GM19438 (cell line): Measurements from ENCODE around the gene ZNF784.

Experiments
- ATAC-seq: cut with Tn5 transposase; IDR thresholded peaks from one replicate; pipeline ENCODE4 v1.9.1; 2021; ENCODE audit warnings: low read depth; ENCODE audit not compliant: unreplicated experiment

The ZNF784 gene

GRCh38 chr19:55622242-55622969 is 2.0 kb downstream of the ZNF784 start:
- ATAC-seq, result no peak

- ATAC-seq, result no peak
Observed at GRCh38 chr19:55621673-55622231, 2.6 kb downstream of the ZNF784 start.

- no peak for ATAC-seq
Observed at GRCh38 chr19:55621205-55621672, 3.1 kb downstream of the ZNF784 start.

GRCh38 chr19:55620410-55621204 is 3.8 kb downstream of the ZNF784 start:
- no peak for ATAC-seq

- no peak for ATAC-seq
Observed at GRCh38 chr19:55619286-55619685, 5.1 kb downstream of the ZNF784 start.

- ATAC-seq, result no peak
Observed at GRCh38 chr19:55618426-55618825, 5.9 kb downstream of the ZNF784 start.

- ATAC-seq, result no peak
Observed at GRCh38 chr19:55617426-55617825, 6.9 kb downstream of the ZNF784 start.

- ATAC-seq, result no peak
Observed at GRCh38 chr19:55616395-55616875, 7.9 kb downstream of the ZNF784 start.

DNA sequence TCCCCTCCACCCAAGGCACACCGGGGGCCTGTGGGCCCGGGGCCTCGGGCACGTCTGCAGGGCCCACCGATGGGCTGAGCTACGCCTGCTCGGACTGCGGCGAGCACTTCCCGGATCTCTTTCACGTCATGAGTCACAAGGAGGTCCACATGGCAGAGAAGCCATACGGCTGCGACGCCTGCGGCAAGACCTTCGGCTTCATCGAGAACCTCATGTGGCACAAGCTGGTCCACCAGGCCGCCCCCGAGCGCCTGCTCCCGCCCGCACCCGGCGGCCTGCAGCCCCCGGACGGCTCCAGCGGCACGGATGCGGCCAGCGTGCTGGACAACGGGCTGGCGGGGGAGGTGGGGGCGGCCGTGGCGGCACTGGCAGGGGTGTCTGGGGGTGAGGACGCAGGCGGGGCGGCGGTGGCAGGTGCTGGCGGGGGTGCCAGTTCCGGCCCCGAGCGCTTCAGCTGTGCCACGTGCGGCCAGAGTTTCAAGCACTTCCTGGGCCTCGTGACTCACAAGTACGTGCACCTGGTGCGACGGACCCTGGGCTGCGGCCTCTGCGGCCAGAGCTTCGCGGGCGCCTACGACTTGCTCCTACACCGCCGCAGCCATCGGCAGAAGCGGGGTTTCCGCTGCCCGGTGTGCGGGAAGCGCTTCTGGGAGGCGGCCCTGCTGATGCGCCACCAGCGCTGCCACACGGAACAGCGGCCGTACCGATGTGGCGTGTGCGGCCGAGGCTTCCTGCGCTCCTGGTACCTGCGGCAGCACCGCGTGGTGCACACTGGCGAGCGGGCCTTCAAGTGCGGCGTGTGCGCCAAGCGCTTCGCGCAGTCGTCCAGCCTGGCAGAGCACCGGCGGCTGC is 8.6 kb downstream of the ZNF784 start:
- ATAC-seq, result no peak

GRCh38 chr19:55614711-55615542 is 9.4 kb downstream of the ZNF784 start:
- ATAC-seq, result no peak

DNA sequence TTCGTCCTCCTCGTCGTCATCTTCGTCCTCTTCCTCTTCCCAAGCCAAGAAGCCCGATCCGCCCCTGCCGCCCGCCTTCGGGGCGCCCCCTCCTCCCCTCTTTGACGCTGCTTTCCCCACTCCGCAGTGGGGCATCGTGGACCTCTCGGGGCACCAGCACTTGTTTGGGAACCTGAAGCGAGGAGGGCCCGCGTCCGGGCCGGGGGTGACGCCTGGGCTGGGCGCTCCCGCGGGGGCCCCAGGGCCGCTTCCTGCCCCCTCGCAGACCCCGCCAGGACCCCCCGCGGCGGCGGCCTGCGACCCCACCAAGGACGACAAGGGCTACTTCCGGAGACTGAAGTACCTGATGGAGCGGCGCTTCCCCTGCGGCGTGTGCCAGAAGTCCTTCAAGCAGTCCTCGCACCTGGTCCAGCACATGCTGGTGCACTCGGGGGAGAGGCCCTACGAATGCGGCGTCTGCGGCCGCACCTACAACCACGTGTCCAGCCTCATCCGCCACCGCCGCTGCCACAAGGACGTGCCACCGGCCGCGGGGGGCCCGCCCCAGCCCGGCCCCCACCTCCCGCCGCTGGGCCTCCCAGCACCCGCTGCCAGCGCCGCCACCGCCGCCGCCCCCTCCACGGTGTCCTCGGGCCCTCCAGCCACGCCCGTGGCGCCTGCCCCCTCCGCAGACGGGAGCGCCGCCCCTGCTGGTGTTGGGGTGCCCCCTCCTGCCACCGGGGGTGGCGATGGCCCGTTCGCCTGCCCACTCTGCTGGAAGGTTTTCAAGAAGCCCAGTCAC is 10.2 kb downstream of the ZNF784 start:
- no peak for ATAC-seq

GRCh38 chr19:55613396-55613795 is 11.0 kb downstream of the ZNF784 start:
- ATAC-seq, result no peak

- ATAC-seq, result no peak
Observed at GRCh38 chr19:55611983-55612645, 12.3 kb downstream of the ZNF784 start.

DNA sequence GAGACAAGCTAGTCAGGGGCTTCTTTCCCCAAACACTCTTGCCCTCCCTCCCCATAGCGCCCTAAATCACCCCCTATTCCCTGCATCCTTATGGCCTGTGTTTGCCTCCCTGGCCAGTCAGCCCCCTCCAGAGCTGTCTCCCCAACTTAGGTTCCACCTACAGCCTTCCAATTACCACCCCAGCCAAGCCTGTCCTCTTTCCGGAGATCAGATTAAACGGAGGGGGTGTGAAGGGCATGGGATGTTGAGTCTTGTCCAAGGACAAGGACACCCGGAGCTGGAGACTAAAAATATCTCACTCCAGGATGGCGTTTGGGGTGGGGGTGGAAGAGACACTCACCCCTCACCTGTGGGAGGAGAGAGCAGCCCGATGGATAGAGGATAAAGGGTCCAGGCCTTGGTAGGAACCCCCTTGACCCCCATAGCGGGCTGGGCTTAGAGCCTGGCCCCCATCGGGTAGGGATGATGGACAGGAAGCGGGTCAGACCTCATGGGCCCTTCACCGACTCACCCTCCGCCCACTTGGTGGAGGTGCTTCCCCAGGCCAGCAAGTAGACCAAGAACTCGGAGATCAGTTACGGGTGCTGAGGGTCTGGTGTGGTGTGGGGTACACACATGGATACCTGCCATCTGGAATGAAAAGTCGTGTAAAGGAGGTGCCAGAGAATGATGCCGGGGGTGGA is 12.9 kb downstream of the ZNF784 start:
- ATAC-seq, result no peak

GRCh38 chr19:55609326-55609725 is 15.0 kb downstream of the ZNF784 start:
- ATAC-seq, result no peak

GRCh38 chr19:55606817-55607216 is 17.5 kb downstream of the ZNF784 start:
- ATAC-seq, result no peak

DNA sequence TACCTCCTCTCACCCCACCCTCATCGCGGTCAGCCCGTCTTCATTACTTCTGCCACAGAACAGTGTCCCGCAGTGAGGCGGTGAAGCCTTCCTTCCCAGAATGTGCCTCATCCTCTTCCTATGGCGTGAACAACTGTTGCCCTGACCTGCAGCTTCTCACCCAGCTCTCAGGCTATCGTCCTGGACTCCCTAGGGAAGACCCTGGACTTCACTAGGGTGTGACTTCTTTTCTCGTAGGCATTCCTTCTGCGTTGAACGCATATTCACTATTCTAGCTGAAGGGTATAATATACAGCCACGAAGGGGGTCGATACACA is 17.9 kb downstream of the ZNF784 start:
- no peak for ATAC-seq
